GM20000 (cell line): ENCODE data around the gene SLC45A3.
"Not testable (repeated sequence)": the region's sequence is repeated elsewhere in the genome, so short reads cannot be mapped to it uniquely, and the experiment has no call there.

Experiments
- DNase-seq: peaks from one replicate; pipeline ENCODE4 v3.0.0; 2012; ENCODE audit warnings: low spot score
- TF ChIP-seq, protein P1 (sequence below): IDR thresholded peaks from 2 replicates; pipeline ENCODE4 v1.5.1; 2012; ENCODE audit warnings: mild to moderate bottlenecking, control low read depth; ENCODE audit errors: extremely low read depth, missing control alignments

Gene SLC45A3

DNA sequence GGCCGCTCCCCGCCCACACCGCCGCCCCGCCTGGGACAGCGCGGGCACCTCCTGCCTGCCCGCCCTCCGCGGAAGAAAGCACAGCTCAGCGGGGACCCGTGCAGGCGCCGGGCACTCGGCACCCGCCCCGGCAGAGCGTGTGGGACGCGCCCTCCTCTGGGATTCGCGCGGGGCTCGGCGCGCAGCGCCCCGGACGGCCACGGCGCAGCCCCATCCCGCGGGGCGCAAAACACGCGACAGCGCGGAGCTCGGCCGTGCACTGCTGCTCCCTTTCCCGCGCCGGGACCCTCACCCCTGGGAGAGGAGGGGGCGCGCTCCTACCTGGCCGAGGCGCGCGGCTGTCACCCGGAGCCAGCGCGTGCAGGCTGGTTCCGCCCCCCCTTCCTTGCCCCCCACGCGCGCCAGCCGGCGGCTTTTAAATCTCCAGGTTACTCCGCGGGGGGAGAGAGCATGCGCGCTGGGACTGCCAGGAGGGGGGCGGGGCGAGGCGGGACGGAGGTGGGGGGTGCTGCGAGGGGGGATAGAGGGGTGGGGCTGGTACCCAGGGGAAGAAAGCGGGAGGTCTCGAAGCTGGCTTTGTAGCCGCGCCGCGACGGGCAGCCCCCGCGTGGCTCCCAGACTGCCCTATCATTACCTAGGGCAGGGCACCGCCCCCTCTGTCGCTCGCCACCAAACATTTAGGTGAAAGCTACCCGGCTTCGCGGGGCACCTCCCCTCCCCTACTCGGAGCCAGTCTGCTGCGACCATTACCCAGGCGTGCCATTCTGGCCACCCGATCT is at the start of gene SLC45A3:
Gene SLC45A3, minus strand, starts transcription at position 437 of the 779 bp plus-strand sequence. CDS start 15,853 bp downstream, outside the sequence.
- TF ChIP-seq, protein P1, sequence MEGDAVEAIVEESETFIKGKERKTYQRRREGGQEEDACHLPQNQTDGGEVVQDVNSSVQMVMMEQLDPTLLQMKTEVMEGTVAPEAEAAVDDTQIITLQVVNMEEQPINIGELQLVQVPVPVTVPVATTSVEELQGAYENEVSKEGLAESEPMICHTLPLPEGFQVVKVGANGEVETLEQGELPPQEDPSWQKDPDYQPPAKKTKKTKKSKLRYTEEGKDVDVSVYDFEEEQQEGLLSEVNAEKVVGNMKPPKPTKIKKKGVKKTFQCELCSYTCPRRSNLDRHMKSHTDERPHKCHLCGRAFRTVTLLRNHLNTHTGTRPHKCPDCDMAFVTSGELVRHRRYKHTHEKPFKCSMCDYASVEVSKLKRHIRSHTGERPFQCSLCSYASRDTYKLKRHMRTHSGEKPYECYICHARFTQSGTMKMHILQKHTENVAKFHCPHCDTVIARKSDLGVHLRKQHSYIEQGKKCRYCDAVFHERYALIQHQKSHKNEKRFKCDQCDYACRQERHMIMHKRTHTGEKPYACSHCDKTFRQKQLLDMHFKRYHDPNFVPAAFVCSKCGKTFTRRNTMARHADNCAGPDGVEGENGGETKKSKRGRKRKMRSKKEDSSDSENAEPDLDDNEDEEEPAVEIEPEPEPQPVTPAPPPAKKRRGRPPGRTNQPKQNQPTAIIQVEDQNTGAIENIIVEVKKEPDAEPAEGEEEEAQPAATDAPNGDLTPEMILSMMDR: no peak
- DNase-seq: peak; percentile 70

GRCh38 chr1:205726619-205727125 is 46.4 kb upstream of the SLC45A3 start:
- no peak for DNase-seq
- TF ChIP-seq, protein P1: no peak

DNA sequence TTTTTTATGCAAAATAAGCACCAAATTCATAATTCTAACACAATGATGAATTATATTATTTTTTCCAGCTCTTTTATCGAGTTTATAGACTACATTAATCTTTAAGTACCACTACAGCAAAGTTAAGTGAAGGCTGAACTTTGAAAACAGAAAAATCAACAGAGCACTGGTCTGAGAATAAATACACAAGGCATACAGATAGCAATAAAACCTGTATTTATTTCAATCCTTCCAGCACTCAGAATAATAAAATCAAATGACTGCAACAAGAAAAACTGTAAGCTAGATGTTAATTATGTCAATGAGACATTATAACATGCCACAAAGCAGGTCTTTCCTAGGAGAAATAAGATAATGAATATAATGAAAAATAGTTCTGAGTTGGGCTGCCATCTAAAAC is 45.2 kb upstream of the SLC45A3 start:
- DNase-seq: no peak

GRCh38 chr1:205720740-205721139 is 40.4 kb upstream of the SLC45A3 start:
- not testable (repeated sequence) for DNase-seq

More for the DNA sequence above, 45.2 kb upstream of the SLC45A3 start:
- TF ChIP-seq, protein P1: no peak

DNA sequence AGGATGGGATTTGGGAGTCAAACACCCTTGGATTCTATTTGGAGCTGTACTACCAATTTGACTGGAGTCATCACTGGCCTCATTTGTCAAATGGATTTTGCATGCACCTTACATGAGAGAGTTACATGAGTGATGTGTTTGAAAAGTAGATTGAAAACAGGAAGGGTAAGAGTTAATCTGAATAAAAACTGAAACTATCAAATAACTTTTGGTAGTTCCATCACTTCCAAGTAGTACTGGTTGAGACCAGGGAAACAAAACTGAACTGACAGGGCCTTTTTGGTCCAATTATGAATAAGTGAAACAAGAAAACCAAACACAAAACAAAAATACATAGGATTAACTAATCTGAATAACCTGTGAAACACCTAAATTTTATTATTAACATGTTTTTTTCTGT is 39.5 kb upstream of the SLC45A3 start:
- no peak for DNase-seq
- TF ChIP-seq, protein P1: no peak

- no peak for DNase-seq
- TF ChIP-seq, protein P1: no peak
Measured at GRCh38 chr1:205719015-205719414, 38.7 kb upstream of the SLC45A3 start.

- TF ChIP-seq, protein P1: no peak
- DNase-seq: no peak
Measured at GRCh38 chr1:205716371-205717132, 36.2 kb upstream of the SLC45A3 start.
